ENCODE results near the gene THOC6.

THOC6 gene

GRCh38 chr16:3023669-3024478 is at the start of gene THOC6, which contains the start of gene HCFC1R1:
THOC6 (plus strand) TSS chr16:3024035; CDS start chr16:3024327, 292 bp downstream.
HCFC1R1 (minus strand) TSS chr16:3023942; CDS start chr16:3023941, 1 bp downstream.
- peak; percentile 96 for DNase-seq

- DNase-seq: no peak
Measured at GRCh38 chr16:2974319-2975056, 49.3 kb upstream of the THOC6 start.

- DNase-seq: no peak
Measured at GRCh38 chr16:2975161-2975795, 48.6 kb upstream of the THOC6 start.

GRCh38 chr16:2976201-2976600 is 47.6 kb upstream of the THOC6 start:
- DNase-seq: no peak

GRCh38 chr16:2976673-2977072 is 47.2 kb upstream of the THOC6 start:
- DNase-seq: no peak

- no peak for DNase-seq
Measured at GRCh38 chr16:2977440-2977839, 46.4 kb upstream of the THOC6 start.

- DNase-seq: no peak
Measured at GRCh38 chr16:2979669-2980226, 44.1 kb upstream of the THOC6 start.

- peak; percentile 95 for DNase-seq
Measured at GRCh38 chr16:2980227-2981176, 43.3 kb upstream of the THOC6 start, which contains the start of gene PKMYT1. PKMYT1 (minus strand) TSS chr16:2980446; CDS start chr16:2979657, 789 bp downstream.

- no peak for DNase-seq
Measured at GRCh38 chr16:2981177-2981898, 42.5 kb upstream of the THOC6 start.

- no peak for DNase-seq
Measured at GRCh38 chr16:2981899-2982250, 42.0 kb upstream of the THOC6 start.

- DNase-seq: no peak
Measured at GRCh38 chr16:2982402-2982801, 41.4 kb upstream of the THOC6 start.

- DNase-seq: peak; percentile 71
Measured at GRCh38 chr16:2983706-2984136, 40.1 kb upstream of the THOC6 start.

GRCh38 chr16:2985462-2985861 is 38.4 kb upstream of the THOC6 start:
- no peak for DNase-seq

GRCh38 chr16:2985893-2986355 is 37.9 kb upstream of the THOC6 start:
- no peak for DNase-seq

- no peak for DNase-seq
Measured at GRCh38 chr16:2986623-2987188, 37.1 kb upstream of the THOC6 start.

- no peak for DNase-seq
Measured at GRCh38 chr16:2987286-2987685, 36.5 kb upstream of the THOC6 start.

GRCh38 chr16:2987833-2988232 is 36.0 kb upstream of the THOC6 start:
- DNase-seq: no peak

- DNase-seq: no peak
Measured at GRCh38 chr16:2988590-2989099, 35.2 kb upstream of the THOC6 start.

- DNase-seq: no peak
Measured at GRCh38 chr16:2990891-2991290, 32.9 kb upstream of the THOC6 start.

GRCh38 chr16:2991566-2992261 is 32.1 kb upstream of the THOC6 start:
- no peak for DNase-seq
